GM19099 (cell line): ENCODE measurements around the gene ZDHHC5.

Experiments
- POLR2A ChIP-seq: IDR thresholded peaks from 3 replicates; pipeline ENCODE4 v1.6.1; 2011; ENCODE audit warnings: low read depth; ENCODE audit not compliant: insufficient read length; ENCODE audit errors: extremely low read depth

The ZDHHC5 gene

GRCh38 chr11:57640068-57640800, 27.7 kb upstream of the ZDHHC5 start:
- TF ChIP-seq POLR2A: no peak

DNA sequence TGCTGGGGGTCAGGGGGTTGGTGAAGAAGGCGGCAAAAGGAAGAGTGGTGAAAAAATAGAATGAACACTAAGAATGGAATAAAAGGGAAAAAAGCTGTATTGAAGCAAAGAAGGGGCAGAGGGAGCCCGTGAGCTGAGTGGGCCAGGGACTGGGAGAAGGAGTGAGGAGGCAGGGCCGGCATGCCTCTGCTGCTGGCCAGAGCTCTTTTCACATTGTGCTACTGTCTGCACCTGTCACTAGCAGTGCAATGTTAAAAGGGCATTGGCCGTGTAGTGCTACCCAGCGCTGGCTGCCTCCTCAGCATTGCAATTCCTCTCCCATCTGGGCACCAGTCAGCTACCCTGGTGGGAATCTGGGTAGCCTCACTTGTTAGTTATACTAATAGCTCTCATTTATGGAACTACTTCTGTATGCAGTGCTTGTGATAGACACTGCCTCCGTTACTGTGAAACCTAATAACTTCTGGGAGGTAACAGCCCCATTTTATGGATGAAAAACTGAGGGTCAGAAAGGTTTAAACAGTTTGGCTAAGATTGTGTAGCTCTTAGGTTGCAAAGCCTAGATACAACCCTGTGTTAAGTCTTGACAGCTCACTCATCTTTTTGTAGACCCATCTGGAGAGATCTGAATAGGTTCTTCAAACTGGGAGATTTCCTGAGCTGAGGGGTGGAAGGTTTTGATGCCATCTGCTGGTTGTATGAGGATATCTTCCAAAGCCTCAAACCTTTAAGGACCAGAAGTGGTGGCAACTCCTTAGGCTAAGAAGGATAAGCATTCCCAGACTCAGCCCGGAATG, 26.7 kb upstream of the ZDHHC5 start:
- no peak for TF ChIP-seq POLR2A

GRCh38 chr11:57643802-57644201, 24.1 kb upstream of the ZDHHC5 start:
- no peak for TF ChIP-seq POLR2A

DNA sequence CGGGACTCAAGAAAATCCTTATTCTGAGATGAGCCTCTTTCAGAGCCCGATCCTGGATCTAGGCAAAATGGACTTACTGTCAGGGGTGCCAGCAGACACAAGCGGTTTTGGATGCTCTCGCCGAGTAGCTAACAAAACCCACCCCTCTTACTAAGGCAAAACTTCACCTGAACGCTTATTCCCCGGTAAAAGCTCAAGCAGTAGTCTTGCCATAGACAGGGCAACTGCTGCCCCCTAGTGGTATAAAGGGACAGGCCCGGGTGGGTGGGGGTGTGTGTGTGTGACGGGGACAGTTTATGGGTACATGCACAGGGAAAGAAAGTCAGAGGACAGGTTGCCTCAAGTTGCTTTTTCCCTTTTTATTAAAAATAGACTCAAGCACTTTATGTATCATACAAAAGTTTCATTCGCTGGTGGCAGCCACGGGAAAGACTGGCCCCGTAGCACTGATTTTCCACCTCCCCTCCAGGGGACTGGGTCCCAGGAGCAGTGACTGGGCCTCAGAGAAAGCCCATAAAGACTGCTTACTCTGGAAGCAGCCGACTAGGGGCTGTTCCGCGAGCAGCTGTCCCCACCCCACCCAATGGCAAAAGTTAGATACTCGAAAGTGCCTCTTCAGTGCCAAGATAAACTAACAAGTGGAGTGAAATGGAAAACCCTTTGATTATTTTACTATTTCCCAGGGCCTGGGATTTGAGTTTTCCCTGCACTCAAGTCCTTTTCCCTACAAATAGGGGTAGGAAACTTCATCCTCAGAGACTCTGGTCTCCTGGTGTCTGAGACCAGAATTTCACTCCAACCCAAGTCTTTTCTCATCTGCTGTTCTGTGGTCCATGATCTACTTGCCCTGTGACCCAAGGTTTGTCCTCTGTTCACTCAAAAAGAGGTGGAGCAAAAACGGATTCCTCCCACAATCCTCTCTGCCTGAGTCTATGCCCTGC, 22.9 kb upstream of the ZDHHC5 start:
- TF ChIP-seq POLR2A: no peak

DNA sequence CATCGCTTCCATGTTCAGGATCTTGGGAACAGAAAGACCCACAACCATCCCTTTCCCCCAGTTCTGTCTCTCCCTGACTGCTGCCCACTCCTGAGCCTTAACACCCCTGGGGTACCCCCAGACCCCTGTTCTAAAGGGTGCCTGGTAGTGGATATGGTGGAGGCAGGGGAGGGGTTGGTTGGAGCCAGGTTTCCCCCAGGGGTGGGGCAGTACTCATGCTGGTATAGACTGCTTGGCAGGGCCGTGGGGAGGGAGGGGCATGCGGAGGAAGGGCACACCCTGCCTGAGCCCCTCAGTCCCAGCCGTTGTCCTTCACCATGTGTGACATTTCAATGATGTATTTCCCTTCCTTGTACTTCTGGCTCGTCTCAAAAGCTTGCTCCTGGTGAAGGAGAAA, 22.2 kb upstream of the ZDHHC5 start:
- no peak for TF ChIP-seq POLR2A

DNA sequence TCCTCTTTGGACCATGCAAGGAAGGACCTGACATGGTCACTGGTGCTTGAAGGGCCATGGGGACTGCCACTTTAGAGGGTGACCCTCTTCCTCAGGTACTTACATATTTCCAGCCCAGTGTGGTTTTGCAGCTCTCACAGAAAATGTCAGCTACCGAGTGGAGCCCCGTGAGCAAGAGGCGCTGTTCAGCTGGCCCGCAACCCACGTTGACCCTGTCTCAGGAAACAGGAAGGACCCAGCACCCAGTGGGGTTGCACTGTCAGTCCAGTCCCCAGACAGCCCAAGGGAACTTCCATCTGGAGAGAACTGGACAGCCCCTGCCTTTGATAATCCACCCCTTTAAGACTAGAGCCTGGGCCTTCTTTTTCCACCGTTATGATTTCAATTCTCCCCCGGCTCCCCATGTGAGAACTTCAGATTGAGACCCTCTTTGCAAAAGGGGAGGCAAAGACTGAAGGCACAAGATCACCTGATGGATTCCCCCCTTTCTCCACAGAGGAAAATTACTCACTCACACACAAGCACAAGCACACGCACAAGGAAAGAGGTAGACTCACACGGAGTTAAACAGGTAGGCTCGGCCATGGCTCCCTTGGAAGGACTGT, 21.6 kb upstream of the ZDHHC5 start:
- no peak for TF ChIP-seq POLR2A

DNA sequence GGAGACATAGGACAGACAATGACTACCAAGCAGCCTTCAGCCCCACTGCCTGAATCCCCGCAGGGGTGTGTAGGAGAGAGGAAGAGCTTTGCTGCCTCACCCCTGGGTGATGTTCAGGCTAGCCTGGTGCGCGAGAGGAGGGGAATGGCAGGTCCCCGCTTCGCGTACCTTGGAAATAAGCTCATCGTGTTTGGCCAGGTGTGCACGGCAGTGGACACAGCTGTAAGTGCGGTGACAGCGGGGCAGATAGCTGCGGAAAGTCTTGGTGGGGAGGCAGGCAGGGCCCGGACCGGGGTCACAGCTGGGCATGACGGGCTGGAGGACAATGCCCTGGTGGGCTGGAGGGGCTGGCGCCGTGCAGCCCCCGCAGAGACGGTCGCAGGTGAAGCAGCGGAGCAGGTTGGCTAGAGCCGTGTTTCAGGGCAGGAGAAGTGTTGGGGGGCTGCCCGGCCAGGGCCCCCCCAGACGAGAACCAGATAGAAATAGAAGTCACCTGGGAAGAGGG, 21.1 kb upstream of the ZDHHC5 start:
- TF ChIP-seq POLR2A: no peak

- TF ChIP-seq POLR2A: no peak
Measured at GRCh38 chr11:57647372-57647771, 20.5 kb upstream of the ZDHHC5 start.

GRCh38 chr11:57647960-57648800, 19.7 kb upstream of the ZDHHC5 start:
- TF ChIP-seq POLR2A: no peak

GRCh38 chr11:57648801-57649735, 18.8 kb upstream of the ZDHHC5 start:
- no peak for TF ChIP-seq POLR2A

- TF ChIP-seq POLR2A: no peak
Measured at GRCh38 chr11:57649826-57650738, 17.8 kb upstream of the ZDHHC5 start, which contains the start of gene YPEL4. Gene YPEL4, minus strand, starts transcription at chr11:57649912. Its CDS starts 2,805 bp downstream, at chr11:57647107.

- no peak for TF ChIP-seq POLR2A
Measured at GRCh38 chr11:57650739-57651090, 17.2 kb upstream of the ZDHHC5 start.
